Measurements from ENCODE around the gene MRPS10. TPM values are rescaled to one million over a fixed set of nuclear protein-coding genes. Genes with fewer than 3 reads are reported as not detected.

Gene MRPS10
- total RNA-seq (2014; rRNA removed; shearing (Covaris generic)), result 82.5 and 84.4 TPM in 2 replicates
- polyA plus RNA-seq (2014; cell fraction: nucleus; rRNA removed), result 42.5 and 52.7 TPM in 2 replicates

DNA sequence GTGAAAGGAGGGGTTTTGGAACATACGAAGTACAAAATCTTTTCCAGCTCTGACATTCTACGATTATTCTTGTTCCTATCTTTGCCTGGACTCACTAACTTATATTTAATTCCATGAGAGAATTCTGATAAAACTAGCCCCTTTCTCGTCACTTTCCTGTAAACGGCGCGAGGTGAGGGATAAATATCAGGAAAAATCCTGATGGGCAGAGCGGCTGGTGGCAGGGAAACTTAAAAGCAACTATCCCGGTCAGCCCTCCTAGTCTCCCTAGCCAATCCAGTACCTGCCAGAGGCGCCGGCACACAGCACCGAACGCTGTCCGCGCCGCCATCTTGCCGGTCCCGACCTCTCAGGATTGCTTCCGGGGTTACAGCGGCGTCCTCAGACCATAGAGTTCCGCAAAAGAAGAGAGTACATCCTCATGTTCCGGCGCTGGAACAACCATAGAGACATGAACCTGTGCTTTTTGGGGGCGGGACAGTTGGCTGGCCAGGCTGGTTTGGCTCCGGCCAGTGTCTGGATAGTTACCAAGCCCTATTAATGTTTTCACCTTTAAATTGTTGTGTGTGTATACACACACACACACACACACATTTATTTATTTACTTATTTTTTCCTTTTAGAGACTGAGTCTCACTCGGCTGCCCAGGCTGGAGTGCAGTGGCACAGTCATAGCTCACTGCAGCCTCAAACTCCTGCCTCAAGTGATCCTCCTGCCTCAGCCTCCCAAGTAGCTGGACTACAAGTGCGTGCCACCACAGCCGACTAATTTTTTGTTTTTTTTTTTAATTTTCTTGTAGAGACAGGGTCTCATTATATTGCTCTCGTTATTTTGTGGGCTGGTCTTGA, at the start of gene MRPS10:
Gene MRPS10, minus strand, starts transcription at position 343 of the 849 bp plus-strand sequence. Its CDS starts 12 bp downstream, at position 331.
- peak; percentile 91 for DNase-seq (ENCODE audit: extremely low read depth, low read depth)

DNA sequence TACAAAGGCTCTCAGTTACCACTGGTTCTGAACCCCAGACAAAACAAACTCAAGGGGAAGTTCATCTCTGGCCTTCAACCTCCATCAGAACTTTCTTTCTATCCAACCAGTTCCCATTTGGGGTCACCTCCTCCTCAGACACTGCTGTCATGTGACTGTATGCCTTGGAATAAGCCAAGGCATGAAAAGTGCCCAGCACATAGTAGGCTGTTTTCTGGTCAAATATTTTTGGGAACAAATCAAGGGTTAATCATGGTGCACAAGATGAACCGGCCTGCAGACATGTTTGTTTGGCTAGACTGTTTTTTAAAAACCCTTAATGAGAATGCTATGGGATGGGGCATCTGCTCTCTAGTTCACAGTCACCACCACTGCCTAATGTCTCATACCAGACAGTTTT, 48.9 kb upstream of the MRPS10 start:
- DNase-seq (ENCODE audit: extremely low read depth, low read depth), result no peak

GRCh38 chr6:42264852-42265390, 47.3 kb upstream of the MRPS10 start:
- DNase-seq (ENCODE audit: extremely low read depth, low read depth), result no peak

DNA sequence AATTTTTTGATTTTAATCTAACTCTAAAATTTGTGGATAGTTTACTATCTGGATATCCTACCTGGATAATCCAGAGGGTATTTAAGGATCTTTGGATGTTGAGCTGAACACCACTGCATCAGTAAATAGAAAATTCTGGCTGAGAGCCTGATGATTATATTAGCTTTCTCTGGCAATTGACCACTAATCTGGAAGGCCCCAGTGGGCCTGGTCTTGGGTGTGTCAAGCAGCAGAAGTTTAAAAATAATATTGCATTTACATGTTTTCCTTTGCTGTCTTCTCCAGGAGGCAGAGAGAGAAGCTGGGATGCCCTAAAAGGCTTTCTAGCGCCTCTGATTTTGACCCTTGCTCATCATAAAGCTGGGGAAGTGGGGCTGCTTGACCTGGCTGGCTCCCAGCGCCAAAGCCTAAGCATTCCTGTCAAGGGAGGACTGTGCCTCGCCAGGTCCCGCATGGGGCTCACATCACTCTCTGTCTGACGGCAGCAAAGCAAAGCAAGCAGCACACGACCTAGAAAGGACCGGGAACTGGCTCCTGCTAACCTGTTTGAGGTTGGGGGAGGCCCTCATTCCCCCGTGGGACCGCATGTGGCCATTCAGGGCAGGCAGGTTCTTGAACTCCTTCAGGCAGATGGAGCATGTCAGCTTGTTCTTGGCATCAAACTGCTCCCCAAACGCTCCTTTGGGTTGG, 46.6 kb upstream of the MRPS10 start:
- DNase-seq (ENCODE audit: extremely low read depth, low read depth), result no peak

DNA sequence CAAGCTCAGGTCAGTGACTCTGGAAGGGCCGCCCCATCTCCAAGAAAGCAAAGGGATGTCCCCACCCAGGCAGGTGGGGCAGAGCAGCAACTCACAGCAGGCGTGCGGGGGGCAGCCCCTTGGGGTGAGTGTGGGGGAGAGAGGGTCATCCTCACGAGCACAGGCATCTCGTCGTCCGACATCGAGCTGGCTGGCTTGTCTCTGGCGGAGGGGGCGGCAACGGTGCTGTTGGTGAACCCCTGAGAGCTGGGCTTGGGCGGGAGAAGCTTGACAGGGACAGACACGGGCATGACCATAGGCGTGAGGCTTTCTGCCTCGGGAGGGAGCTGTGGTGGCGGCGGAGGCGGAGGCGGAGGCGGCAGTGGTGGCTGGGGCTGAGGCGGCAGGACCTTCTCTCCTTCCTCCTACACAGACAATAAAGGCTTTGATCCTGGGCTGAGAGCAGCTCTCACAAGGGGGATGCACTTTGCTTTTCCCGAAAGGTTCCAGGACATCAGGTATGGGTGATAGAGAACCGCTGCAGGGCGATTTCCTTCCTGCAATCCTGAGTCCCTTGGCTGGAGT, 45.6 kb upstream of the MRPS10 start:
- no peak for DNase-seq (ENCODE audit: extremely low read depth, low read depth)

DNA sequence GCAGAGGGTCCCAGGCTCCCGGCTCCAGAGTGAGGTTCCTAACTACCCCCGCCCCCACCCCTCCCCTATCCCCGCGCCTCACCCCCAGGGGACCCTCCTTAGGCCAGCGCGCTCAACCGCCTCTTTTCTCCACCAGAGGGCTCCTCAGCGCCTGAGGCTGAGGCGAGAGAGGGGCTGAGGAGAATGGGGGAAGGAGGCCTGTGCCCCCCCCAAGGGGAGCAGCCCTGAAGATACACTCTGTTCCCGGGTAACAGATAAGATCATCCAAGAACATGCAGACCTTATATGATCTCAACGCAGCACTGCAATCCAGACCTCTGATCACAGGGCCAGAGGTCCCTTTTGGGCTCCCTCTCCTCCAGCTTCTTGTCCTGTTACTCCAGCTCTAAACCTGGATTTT, 43.3 kb upstream of the MRPS10 start:
- DNase-seq (ENCODE audit: extremely low read depth, low read depth), result peak; percentile 2

DNA sequence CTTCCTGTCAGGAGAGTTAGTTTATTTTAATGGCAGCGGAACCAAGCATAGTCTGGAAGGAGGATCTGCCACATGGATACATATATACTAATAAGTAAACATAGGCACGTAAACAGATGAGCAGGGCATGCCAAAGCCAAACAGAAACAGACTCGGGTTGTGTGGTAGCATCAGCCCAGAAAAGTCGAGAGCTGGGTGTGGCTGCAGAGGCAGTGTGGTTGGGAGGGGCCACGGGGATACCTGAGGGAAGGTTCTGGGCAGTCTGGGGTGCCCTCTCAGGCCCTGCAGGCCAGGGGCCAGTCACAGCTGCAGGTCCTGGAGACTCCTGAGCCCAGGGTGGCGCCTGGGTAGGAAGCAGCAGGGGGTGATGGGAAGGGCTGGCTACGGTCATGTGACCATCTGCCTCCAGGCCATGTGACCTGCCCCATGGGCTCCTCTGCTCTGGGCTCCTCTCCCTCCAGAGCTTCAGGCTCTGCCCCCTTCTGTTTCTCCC, 42.8 kb upstream of the MRPS10 start:
- DNase-seq (ENCODE audit: extremely low read depth, low read depth), result no peak

GRCh38 chr6:42259841-42260395, 42.3 kb upstream of the MRPS10 start:
- DNase-seq (ENCODE audit: extremely low read depth, low read depth), result no peak

DNA sequence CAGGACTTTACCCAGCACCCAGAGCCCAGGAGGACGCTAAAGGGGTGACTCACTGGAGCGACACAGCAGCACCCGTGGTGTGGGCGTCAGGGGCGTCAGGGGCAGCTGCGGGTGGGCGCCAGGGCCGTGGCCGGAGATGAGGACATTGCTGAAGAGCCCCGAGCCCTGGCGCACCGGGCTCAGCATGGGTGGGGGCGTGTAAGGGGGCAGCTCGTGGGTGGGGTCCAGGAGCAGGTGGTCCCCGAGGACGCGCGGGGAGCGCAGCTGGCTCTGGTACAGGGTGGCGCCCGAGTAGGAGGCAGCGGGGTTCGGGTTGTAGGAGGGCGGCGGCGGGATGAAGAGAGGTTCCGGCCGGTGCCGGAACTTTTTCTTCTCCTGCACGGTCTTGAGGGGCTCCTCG, 41.6 kb upstream of the MRPS10 start:
- no peak for DNase-seq (ENCODE audit: extremely low read depth, low read depth)

GRCh38 chr6:42257614-42258013, 40.0 kb upstream of the MRPS10 start:
- no peak for DNase-seq (ENCODE audit: extremely low read depth, low read depth)

DNA sequence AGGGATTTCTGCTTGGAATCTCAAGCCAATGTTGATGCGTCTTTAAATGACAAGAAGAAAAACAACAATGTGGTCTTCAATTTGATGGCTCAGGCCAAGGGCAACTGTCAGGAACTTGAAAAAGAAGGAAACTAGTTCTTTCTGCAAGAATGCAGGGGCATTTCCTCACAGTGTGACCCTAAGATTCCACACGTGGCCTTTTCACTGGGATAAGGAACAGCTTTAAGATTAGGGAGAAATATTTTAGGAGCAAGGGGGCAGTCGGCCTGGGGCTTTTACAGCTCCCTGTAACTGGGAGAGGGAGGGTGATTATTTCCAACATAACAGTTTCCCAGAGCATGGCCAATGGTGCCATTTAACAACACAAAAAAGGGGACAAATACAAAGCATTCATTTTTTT, 39.4 kb upstream of the MRPS10 start:
- no peak for DNase-seq (ENCODE audit: extremely low read depth, low read depth)

- no peak for DNase-seq (ENCODE audit: extremely low read depth, low read depth)
Measured at GRCh38 chr6:42255050-42255449, 37.4 kb upstream of the MRPS10 start.

DNA sequence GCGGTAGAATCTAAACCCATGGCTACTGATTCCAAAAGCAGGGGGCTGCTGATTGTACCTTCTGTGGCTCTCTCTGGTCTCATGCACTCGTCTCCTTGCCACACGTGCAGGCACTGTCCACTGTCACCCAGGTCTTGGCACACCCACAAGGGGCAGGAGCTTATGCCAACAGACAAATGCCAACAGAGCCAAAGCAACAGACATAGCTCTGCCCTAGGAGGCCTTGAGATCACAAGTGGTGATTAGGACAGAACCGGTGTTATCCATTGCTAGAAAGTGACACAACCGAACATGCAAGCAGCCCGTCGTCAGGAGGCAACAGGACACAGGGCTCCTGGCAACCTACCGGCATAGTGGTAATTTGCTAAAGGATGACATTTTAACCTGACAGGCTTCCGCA, 36.8 kb upstream of the MRPS10 start:
- no peak for DNase-seq (ENCODE audit: extremely low read depth, low read depth)

DNA sequence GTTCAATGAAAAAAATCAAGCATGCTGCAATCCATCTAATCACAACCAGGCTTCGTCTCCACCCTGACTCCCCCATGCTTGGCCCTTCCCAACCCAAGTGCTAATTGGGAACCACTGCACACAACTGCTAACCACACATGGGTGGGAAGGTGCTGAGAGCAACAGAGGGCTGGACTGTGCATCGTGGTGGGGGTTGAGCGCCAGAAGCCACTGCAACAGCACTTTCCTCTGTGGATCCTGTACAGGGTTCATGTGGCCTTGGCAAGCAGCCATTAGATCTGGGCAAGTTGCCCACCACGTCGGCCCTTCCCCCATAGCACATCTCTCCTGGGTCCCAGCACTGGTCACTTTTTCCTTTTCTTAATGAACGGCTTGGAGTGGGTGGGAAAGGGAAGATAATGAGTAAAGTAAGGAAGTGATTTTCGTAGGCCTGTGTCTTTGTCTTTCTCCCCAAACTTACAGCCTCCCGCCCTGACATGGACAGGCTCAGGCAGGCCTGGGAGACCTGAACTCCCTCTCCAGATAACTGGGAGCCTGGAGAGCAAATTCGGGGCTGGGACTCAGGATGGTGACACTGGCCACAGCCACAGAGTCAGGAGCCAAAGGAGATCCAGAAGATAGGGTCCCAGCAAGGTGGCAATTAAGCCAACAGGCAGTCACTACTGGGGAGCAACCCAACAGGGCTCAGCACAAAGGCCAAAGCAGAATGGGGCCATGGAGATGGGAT, 34.4 kb upstream of the MRPS10 start:
- no peak for DNase-seq (ENCODE audit: extremely low read depth, low read depth)

DNA sequence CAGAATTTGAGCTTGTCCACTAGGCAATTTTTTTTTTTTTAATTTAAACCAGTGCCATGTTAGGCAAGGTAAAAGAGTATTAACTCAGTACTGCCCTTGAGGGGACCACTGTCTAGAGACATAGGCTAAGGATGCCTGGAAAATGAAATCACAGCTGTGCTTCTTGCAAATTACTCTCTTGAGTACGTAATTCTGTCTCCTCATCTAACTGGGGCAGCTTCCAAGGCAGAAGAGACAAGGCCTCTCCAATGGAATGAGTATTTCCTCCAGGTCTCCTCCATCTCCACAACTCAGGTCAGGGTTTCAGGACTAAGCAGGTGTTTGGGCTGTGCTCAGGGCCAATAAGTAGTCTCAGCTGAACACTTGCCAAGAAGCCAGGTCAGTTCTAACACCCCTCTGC, 33.8 kb upstream of the MRPS10 start:
- DNase-seq (ENCODE audit: extremely low read depth, low read depth), result no peak

- DNase-seq (ENCODE audit: extremely low read depth, low read depth), result no peak
Measured at GRCh38 chr6:42250274-42250931, 32.7 kb upstream of the MRPS10 start.

GRCh38 chr6:42249279-42249678, 31.6 kb upstream of the MRPS10 start:
- no peak for DNase-seq (ENCODE audit: extremely low read depth, low read depth)

GRCh38 chr6:42243046-42243445, 25.4 kb upstream of the MRPS10 start:
- no peak for DNase-seq (ENCODE audit: extremely low read depth, low read depth)

DNA sequence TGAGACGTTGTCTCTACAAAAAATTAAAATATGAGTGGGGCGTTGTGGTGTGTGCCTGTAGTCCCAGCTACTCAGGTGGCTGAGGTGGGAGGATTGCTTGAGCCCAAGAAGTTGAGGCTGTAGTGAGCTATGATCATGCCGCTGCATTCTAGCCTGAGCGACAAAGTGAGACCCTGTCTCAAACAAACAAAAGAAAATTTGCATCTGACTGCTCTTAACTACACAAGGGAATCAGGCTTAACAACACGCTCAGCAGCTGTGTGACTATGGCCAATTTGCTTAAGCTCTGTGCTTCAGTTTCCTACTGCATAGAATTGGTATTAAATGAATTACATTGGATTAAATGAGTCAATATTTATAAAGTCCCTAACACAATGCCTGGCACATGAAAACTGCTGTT, 24.3 kb upstream of the MRPS10 start:
- DNase-seq (ENCODE audit: extremely low read depth, low read depth), result no peak

Data from NCI-H460 (cell line).